Heart right ventricle (tissue), 16 donors: ENCODE data around the gene PDE7B. TPM values are rescaled to one million over a fixed set of nuclear protein-coding genes. Genes with fewer than 3 reads are reported as not detected.
A peak's percentile ranks its signal among the peaks of the same experiment; 100 is the strongest.

ENCODE experiments used
- ATAC-seq, 8 donors: fragments of 200-7000 bp; cut with Tn5 transposase; one replicate each; pipeline ENCODE4 v1.9.1; 2020; ENCODE audit warnings: mild to moderate bottlenecking in 8 of 8, moderate library complexity in 8 of 8, moderate number of reproducible peaks in 1 of 8
- DNase-seq, 2 donors: peaks; one replicate each; pipeline ENCODE4 v3.0.0-alpha.2; 2020
- H3K27ac ChIP-seq, 10 donors: fragments of 200-600 bp; sonication (generic) in 2 of 10; one replicate each; pipeline versions ENCODE4 v1.5.0 to v1.8.0; 2020 to 2022; ENCODE audit warnings: mild to moderate bottlenecking in 3 of 10
- H3K27me3 ChIP-seq, 7 donors: fragments of 200-600 bp; one replicate each; pipeline ENCODE4 v1.8.0; 2021 to 2022; ENCODE audit warnings: mild to moderate bottlenecking in 2 of 7
- H3K36me3 ChIP-seq, 9 donors: fragments of 200-600 bp; sonication (generic) in 1 of 9; one replicate each; pipeline versions ENCODE4 v1.5.0 to v1.8.0; 2020 to 2022; ENCODE audit warnings: mild to moderate bottlenecking in 2 of 9
- H3K4me1 ChIP-seq, 9 donors: fragments of 200-600 bp; sonication (generic) in 1 of 9; one replicate each; pipeline versions ENCODE4 v1.5.0 to v1.8.0; 2020 to 2022; ENCODE audit warnings: mild to moderate bottlenecking in 4 of 9
- H3K4me3 ChIP-seq, 10 donors: fragments of 200-600 bp; sonication (generic) in 2 of 10; one replicate each; pipeline versions ENCODE4 v1.5.0 to v1.8.0; 2020 to 2022; ENCODE audit warnings: mild to moderate bottlenecking in 7 of 10, moderate library complexity in 2 of 10
- H3K9me3 ChIP-seq, 11 donors: fragments of 200-600 bp in 10 of 11; sonication (generic) in 2 of 11; one replicate each; pipeline versions ENCODE4 v1.5.0 to v1.8.0; 2013 to 2022; ENCODE audit warnings: mild to moderate bottlenecking in 2 of 11, control low read depth in 1 of 11, moderate library complexity in 1 of 11
- CTCF ChIP-seq, 9 donors: fragments of 200-600 bp; sonication (generic) in 2 of 9; IDR thresholded peaks; one replicate each; pipeline versions ENCODE4 v1.5.0 to v1.8.0; 2021 to 2022; ENCODE audit warnings: antibody characterized with exemption in 9 of 9, mild to moderate bottlenecking in 5 of 9, moderate library complexity in 1 of 9
- WGBS, 2 donors: extraction: QIAGEN DNeasy Blood & Tissue Kit; methylation state at CpG; one replicate each; pipeline ENCODE4 v1.1.7; 2013; ENCODE audit warnings: inconsistent platforms in 1 of 2; 5-methylcytosine and 5-hydroxymethylcytosine counted together
- intact Hi-C, 10 donors: fragments of 100-400 bp; cut with DNase I; formaldehyde crosslinking; loops; one replicate each; pipeline versions ENCODE4 v1.11.1 to v1.14.2; 2022
- polyA plus RNA-seq, 2 donors: library from polyadenylated mRNA; stranded (reverse); fragments of 200-250 nt; gene quantifications; one replicate each; pipeline ENCODE4 v1.2.3, GENCODE V29; 2013
- total RNA-seq, 10 donors: library from RNA; stranded (reverse); fragmentation: NEBNext Ultra II Directional in 3 of 10; extraction: Animal tissue kit (Norgen Biotek cat#: 25700) in 3 of 10; gene quantifications; one replicate each; pipeline versions ENCODE4 v1.2.1 to v1.2.4, GENCODE V29; 2021 to 2023
- donor health status: Arrhythmogenic right ventricular cardiomyopathy.
- donor health status: ischemic (EF 13 %, LVEDD 7.1; RV severe dilation, severe dysfunction).
- donor health status: healthy with polysubstance abuse.
- donor health status: DM: no; HTN: yes; CAD: no.
- donor health status: DM: no; HTN: no; CAD: no.
- donor health status: ischemic (EF 25% LVEDD 6.9; RV normal size, moderate dysfunction).
- donor health status: ischemic (EF 25% LVEDD 5.7; RV mildly dilated, moderate dysfunction).
- donor health status: healthy.
- donor health status: DM: yes; HTN: yes; CAD: no.
- donor health status: Ischemic cardiomyopathy.
- donor health status: ischemic (EF 35%, LVEDD 5.7; RV mildly dilated, moderate dysfunction).
- donor health status: nonischemic (EF 11% LVEDD 7.7; RV severe dilation, severe dysfunction).
- donor health status: DM: yes; HTN: yes; CAD: no.
- donor health status: PGD.
- donor health status: ischemic (EF 29% LVEDD 5.4; RV normal size, mild dysfunction).
- donor health status: nonischemic (EF 23%, LVEDD 6.1; RV moderate dilation, normal function).

PDE7B gene
- total and polyA plus RNA-seq, 12 donors = 3.7 to 19.6 (median 10.8) TPM

GRCh38 chr6:136226674-136227377 lies 375.3 kb downstream of the PDE7B start:
- no peak for TF ChIP-seq CTCF (IDR thresholded peaks at IDR 0.05)
- ATAC-seq = peak in 7 of 8 donors; percentile 13 to 54 (median 31)
- no peaks in the 10 kb centered on the region for H3K36me3 ChIP-seq
- H3K9me3 ChIP-seq = peaks cover 0 to 5% (median 0%) of the 10 kb centered on the region in 11 donors
- peak overlapping the region in 4 of 10 donors; percentile 5 to 28 (median 21) for H3K27ac ChIP-seq
- intact Hi-C loops = loop anchor here (1.0 to 10.0 kb wide), 16 partner anchors 190 to 722 kb away; no protein-coding TSS in a partner anchor
- no peaks in the 10 kb centered on the region for H3K27me3 ChIP-seq
- WGBS, 2 donors = 75 to 85% methylated on average over 4 of the region's 4 CpGs
- H3K4me1 ChIP-seq = peaks cover 0 to 18% (median 5%) of the 10 kb centered on the region in 9 donors
- peak overlapping the region in 7 of 10 donors; percentile 16 to 40 (median 34) for H3K4me3 ChIP-seq
- no peak for DNase-seq

- intact Hi-C loops = loop anchor here in 9 of 10 donors (5.0 to 10.0 kb wide), 11 partner anchors 192 to 724 kb away; no protein-coding TSS in a partner anchor
- no peak for TF ChIP-seq CTCF (IDR thresholded peaks at IDR 0.05)
- WGBS, 2 donors = 83 to 88% methylated on average over 2 of the region's 2 CpGs
- peaks cover 0 to 5% (median 0%) of the 10 kb centered on the region in 11 donors for H3K9me3 ChIP-seq
- H3K27ac ChIP-seq = peak overlapping the region in 1 of 10 donors; percentile 57
- DNase-seq (no peak), ATAC-seq (no peak)
- no peaks in the 10 kb centered on the region for H3K27me3 ChIP-seq
- H3K4me3 ChIP-seq = no peak overlapping the region
- H3K4me1 ChIP-seq = peaks cover 0 to 18% (median 5%) of the 10 kb centered on the region in 9 donors
- no peaks in the 10 kb centered on the region for H3K36me3 ChIP-seq
Observed at GRCh38 chr6:136228814-136229213, 377.3 kb downstream of the PDE7B start.

- intact Hi-C loops = no loop called here
- no peaks in the 10 kb centered on the region for H3K36me3 ChIP-seq
- WGBS, 2 donors = 82 to 94% methylated on average over 2 of the region's 2 CpGs
- H3K27me3 ChIP-seq = no peaks in the 10 kb centered on the region
- TF ChIP-seq CTCF (IDR thresholded peaks at IDR 0.05) = no peak
- DNase-seq (no peak), ATAC-seq (no peak)
- H3K4me3 ChIP-seq = no peak overlapping the region
- H3K4me1 ChIP-seq = peaks cover 0 to 18% (median 5%) of the 10 kb centered on the region in 9 donors
- H3K27ac ChIP-seq = no peak overlapping the region
- no peaks in the 10 kb centered on the region for H3K9me3 ChIP-seq
Observed at GRCh38 chr6:136230219-136230853, 378.8 kb downstream of the PDE7B start.

- 97 to 99% methylated on average over 1 of the region's 1 CpG for WGBS, 2 donors
- TF ChIP-seq CTCF (IDR thresholded peaks at IDR 0.05) = no peak
- H3K4me3 ChIP-seq = no peak overlapping the region
- no peaks in the 10 kb centered on the region for H3K27me3 ChIP-seq
- no peak for DNase-seq
- H3K27ac ChIP-seq = no peak overlapping the region
- peaks cover 0 to 6% (median 0%) of the 10 kb centered on the region in 9 donors for H3K4me1 ChIP-seq
- ATAC-seq = no peak
- no peaks in the 10 kb centered on the region for H3K9me3 ChIP-seq
- H3K36me3 ChIP-seq = peaks cover 0 to 3% (median 0%) of the 10 kb centered on the region in 9 donors
- intact Hi-C loops = no loop called here
Observed at GRCh38 chr6:136232701-136233100, 381.2 kb downstream of the PDE7B start.
